DMS114 treated with DMSO at 0.1 percent for 48 hours (cell line): ENCODE results near the gene NDUFA3.

Experiments used
- DNase-seq: peaks from one replicate; lab custom pipeline; 2025; ENCODE audit not compliant: unreplicated experiment; lab: John Stamatoyannopoulos, UW

Gene NDUFA3

GRCh38 chr19:54137699-54138488, 35.2 kb downstream of the NDUFA3 start, which contains the start of gene CNOT3:
Gene CNOT3, plus strand, starts transcription at chr19:54137762. Its CDS starts 5,217 bp downstream, at chr19:54142979.
- no peak for DNase-seq

DNA sequence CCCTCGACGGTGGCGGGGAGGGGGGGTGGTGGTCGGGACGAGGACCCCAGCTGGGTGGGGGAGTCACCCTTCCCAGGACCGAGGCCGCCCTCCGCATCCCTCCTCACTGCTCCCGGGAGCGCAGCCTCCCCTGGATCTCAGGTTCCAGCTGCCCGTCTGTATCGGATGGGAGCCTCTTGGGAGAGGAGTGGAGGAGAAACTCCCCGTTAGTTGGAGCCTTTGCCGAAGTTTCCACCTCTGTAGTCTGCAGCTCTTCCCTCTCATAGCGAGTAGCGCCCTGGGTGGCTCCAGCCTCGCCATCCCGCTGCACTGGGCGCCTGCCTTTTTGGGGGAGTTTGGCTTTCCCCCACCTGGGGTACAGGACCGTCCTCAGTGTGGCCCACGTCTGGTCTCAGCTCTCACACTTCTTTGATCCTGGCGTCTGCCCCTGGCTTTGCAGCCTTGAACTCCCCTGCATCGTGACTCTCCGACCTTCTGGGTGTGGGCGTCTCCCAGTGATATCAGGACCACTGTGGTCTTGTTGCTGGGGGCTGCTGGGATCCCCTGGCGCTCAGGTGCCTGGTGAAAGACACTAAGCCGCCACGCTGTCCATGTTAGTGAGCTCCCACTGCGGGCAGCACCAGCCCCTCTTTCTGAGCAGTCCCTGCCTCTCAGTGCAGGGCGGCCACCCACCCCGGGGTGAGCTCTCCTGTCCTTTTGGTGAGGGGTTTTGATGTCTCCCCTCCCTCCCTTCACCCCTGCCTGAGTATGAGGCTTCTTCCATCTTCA, 36.0 kb downstream of the NDUFA3 start:
- DNase-seq: no peak

DNA sequence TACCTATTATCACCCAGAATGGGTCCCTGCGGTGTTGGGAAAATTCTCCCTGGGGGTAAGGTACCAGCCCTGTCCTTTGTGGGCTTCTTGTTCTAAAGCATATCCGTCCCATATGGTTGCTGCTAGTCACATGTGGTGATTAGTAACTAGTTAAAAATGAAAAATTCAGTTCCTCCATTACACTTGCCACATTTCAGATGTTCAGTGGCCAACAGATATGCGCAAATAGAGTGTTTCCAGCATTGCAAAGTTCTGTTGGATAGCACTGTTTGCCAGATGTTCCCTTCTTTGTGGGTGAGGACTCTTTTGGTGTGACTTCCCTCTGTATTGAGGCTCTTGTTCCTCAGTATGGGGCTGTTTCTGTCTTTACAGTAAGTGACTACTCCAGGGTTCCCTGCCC, 38.7 kb downstream of the NDUFA3 start:
- no peak for DNase-seq

GRCh38 chr19:54142166-54142780, 39.6 kb downstream of the NDUFA3 start:
- no peak for DNase-seq

DNA sequence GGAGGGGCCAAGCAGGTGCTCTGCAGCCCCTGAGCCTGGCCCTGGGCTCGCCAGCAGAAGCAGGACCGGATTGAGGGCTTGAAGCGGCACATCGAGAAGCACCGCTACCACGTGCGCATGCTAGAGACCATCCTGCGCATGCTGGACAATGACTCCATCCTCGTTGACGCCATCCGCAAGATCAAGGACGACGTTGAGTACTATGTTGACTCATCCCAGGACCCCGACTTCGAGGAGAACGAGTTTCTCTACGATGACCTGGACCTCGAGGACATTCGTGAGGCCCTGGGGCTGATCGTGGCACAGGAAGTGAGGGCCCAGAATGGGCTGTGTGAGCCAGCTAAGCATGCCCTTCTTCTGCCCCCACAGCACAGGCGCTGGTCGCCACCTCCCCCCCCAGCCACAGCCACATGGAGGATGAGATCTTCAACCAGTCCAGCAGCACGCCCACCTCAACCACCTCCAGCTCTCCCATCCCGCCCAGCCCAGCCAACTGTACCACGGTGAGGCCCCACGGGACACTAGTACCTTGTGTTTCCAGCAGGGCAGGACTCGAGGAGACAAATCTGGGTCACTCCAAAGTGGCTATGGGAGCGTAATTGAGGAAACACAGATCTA, 43.0 kb downstream of the NDUFA3 start:
- DNase-seq: no peak

- DNase-seq: no peak
These were observed 45.0 kb downstream of the NDUFA3 start for GRCh38 chr19:54147676-54148075.

- no peak for DNase-seq
These were observed 45.5 kb downstream of the NDUFA3 start for GRCh38 chr19:54148158-54148557.

- no peak for DNase-seq
These were observed 46.6 kb downstream of the NDUFA3 start for GRCh38 chr19:54149021-54149812.

DNA sequence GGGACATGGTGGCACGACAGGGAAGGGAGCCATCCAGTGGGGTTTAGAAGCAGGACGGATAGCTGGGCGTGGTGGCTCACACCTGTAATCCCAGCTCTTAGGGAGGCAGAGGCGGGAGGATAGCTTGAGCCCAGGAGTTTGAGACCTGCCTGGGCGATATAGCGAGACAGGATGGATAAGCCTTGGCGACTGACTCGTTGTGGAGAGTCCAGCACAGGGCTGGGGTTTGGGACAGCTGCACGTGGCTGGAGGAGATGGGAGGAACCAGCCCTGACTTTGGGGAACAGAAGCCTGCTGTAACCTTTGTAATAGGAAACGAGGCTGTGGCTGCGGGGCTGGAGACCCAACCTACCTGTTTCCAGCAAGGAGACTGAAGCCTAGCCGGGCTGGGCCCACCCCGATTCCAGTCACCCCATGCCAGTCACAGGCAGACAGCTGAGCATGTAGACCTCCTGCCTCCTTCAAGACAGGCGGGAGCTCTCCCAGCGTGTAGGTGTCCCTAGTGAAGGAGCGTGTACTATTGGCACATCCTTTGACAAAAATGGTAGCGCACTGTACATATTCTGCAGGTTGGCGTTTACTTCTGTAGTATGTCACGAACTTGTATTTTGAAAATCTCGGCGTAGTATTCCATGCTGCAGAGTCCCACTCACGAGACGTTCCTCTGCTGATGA, 48.8 kb downstream of the NDUFA3 start:
- no peak for DNase-seq

DNA sequence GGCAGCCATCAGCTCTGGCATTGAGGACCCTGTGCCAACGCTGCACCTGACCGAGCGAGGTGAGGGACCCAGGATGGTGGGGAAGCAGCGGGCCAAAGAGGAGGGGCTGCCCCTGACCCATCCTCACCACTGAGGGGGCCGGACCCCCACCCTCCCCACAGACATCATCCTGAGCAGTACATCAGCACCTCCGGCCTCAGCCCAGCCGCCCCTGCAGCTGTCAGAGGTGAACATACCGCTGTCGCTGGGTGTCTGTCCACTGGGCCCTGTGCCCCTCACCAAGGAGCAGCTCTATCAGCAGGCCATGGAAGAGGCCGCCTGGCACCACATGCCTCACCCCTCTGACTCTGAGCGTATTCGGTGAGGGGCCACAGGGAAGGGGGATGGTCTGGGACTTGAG, 49.6 kb downstream of the NDUFA3 start:
- no peak for DNase-seq

DNA sequence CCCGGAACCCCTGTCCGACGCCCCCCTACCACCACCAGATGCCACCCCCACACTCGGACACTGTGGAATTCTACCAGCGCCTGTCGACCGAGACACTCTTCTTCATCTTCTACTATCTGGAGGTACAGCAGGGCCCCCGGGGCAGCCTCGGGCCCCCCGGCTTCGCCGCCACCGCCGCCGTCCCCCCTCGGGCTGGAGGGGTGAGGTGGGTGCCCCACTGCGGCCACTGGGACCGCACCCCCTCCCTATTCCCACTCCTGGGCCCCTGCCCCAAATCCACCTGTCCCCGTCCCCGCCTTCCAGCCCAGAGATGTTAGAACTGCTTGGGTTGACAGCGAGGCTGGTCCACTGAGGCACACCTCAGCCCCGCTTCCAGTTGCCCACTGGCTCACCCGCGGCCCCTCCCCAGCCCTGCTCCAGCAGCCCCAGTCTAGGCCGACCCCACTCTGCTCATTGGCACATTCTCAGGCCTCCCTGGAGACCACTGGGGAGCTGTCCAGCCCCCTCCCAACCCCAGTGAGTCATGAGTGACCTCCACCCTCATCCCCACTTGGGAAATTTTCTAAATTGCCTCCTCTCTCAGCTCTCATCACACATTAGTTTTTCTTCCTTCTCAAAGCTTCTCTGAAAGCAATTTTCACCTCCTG, 50.3 kb downstream of the NDUFA3 start:
- no peak for DNase-seq

GRCh38 chr19:54153731-54154326, 51.2 kb downstream of the NDUFA3 start:
- no peak for DNase-seq

DNA sequence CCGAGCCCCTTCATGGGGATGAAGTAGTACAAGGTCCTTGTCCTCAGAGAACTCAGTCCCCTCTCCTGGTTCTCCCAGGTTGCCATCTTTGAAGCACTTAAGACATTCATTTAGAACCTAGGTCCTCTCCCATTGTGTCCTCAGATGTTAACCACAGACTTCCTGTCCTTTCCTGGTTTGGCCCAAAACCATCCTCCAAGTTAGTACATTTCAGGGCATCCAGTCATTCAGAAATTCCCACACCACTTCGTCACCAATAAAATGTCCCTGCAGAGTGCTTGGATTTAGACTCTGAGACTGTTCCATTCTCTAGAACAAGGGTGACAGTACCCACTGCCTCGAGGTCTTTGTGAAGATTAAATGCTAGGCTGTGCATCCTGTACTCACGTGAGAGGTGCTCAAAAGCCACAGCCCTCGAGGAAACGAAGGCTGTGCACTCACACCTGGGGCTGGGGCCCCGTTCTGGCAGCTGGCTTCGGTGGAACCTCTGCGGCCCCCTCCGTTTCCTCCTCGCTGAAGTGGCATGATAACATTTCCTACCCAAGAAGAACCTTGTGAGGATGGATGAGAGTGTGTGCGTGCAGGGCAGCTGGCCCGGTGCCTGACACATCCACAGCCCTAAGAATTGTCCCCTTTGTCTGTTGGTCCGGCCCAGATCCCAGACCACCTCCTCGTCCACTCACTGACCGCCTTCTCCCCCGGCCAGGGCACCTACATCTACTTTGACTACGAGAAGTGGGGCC, 52.1 kb downstream of the NDUFA3 start:
- DNase-seq: no peak

DNA sequence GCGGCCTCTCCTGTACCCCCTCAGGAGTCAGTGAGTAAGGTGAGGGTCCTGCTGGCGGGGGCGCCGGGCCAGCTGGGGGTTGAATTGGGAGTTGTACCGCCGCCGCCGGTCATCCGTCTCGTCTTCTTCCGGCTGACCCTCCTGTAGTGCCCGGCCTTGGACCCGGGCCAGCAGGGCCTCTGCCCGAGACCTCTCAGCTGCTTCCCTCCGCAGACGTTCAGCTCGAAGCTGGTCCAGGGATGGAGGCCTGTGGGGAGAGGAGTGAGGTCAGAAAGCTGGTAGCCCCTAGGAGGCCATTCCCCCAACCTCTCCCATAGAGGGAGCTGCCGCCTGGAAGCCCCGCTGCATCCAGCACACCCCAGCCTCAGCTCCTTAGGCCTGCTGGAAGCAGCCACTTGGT, 53.0 kb downstream of the NDUFA3 start:
- DNase-seq: no peak

- no peak for DNase-seq
These were observed 53.8 kb downstream of the NDUFA3 start for GRCh38 chr19:54156490-54156889.

GRCh38 chr19:54156953-54157352, 54.3 kb downstream of the NDUFA3 start:
- no peak for DNase-seq
